ENCODE measurements around the gene ADAMTS9. TPM values are rescaled to one million over a fixed set of nuclear protein-coding genes. Genes with fewer than 3 reads are reported as not detected.

The ADAMTS9 gene
- total and polyA plus RNA-seq, 4 donors, result 1.2 to 13.8 (median 7.4) TPM

- no peak for TF ChIP-seq EGR1 (IDR thresholded peaks at IDR 0.05; ENCODE audit: low read depth in 2 of 2)
- TF ChIP-seq FOXA2 (IDR thresholded peaks at IDR 0.05), result no peak
- no peak for TF ChIP-seq JUND (IDR thresholded peaks at IDR 0.05)
- TF ChIP-seq ATF3 (IDR thresholded peaks at IDR 0.05), result no peak
- TF ChIP-seq GABPA (IDR thresholded peaks at IDR 0.05 in 1 of 2, conservative IDR thresholded peaks at IDR 0.05 in 1 of 2), result no peak
- TF ChIP-seq TAF1 (conservative IDR thresholded peaks at IDR 0.05), result no peak
- no peak for TF ChIP-seq MAX (IDR thresholded peaks at IDR 0.05)
- no peak for TF ChIP-seq RAD21 (IDR thresholded peaks at IDR 0.05)
- TF ChIP-seq HNF4A (conservative IDR thresholded peaks at IDR 0.05), result no peak
- TF ChIP-seq SP1 (IDR thresholded peaks at IDR 0.05), result no peak
- no peak for TF ChIP-seq RXRA (IDR thresholded peaks at IDR 0.05)
- no peak for TF ChIP-seq NR2F2 (IDR thresholded peaks at IDR 0.05)
- no peak for TF ChIP-seq YY1 (IDR thresholded peaks at IDR 0.05)
- no peak for TF ChIP-seq CTCF (IDR thresholded peaks at IDR 0.05; ENCODE audit: low read depth, low read length, missing input control)
- no peak for TF ChIP-seq ZBTB33 (IDR thresholded peaks at IDR 0.05)
- H3K36me3 ChIP-seq (ENCODE audit: control insufficient read depth in 4 of 4, insufficient read depth in 3 of 4, low read depth in 1 of 4, low read length in 3 of 4), result no peaks in the 10 kb centered on the region
- no peaks in the 10 kb centered on the region for H3K4me1 ChIP-seq (ENCODE audit: control insufficient read depth in 4 of 4, insufficient read depth in 4 of 4, low read length in 3 of 4)
- WGBS, result 97% methylated on average over 2 of the region's 2 CpGs
- DNase-seq (ENCODE audit: low spot score), result no peak
- no peaks in the 10 kb centered on the region for H3K27me3 ChIP-seq (ENCODE audit: control insufficient read depth in 4 of 4, insufficient read depth in 4 of 4, low read length in 3 of 4)
- no peak overlapping the region for H3K4me3 ChIP-seq (ENCODE audit: low read depth in 1 of 3, low read length in 3 of 3)
- no peaks in the 10 kb centered on the region for H3K9me3 ChIP-seq (ENCODE audit: control insufficient read depth in 4 of 4, low read length in 3 of 4)
- no peak overlapping the region for H3K9ac ChIP-seq (ENCODE audit: low read depth in 1 of 2, low read length in 2 of 2)
- no peak overlapping the region for H3K27ac ChIP-seq (ENCODE audit: low read depth in 1 of 2, low read length in 2 of 2)
Observed at GRCh38 chr3:64607032-64607551, 80.7 kb downstream of the ADAMTS9 start.

- no peak overlapping the region for H3K4me3 ChIP-seq (ENCODE audit: low read depth in 1 of 3, low read length in 3 of 3)
- WGBS, result 78% methylated on average over 3 of the region's 3 CpGs
- no peak overlapping the region for H3K9ac ChIP-seq (ENCODE audit: low read depth in 1 of 2, low read length in 2 of 2)
- no peaks in the 10 kb centered on the region for H3K36me3 ChIP-seq (ENCODE audit: control insufficient read depth in 4 of 4, insufficient read depth in 3 of 4, low read depth in 1 of 4, low read length in 3 of 4)
- H3K9me3 ChIP-seq (ENCODE audit: control insufficient read depth in 4 of 4, low read length in 3 of 4), result no peaks in the 10 kb centered on the region
- DNase-seq (ENCODE audit: low spot score), result no peak
- TF ChIP-seq ZBTB33 (IDR thresholded peaks at IDR 0.05) (no peak), YY1 (IDR thresholded peaks at IDR 0.05) (no peak), HNF4G (IDR thresholded peaks at IDR 0.05) (no peak), JUND (IDR thresholded peaks at IDR 0.05) (no peak), NR2F2 (IDR thresholded peaks at IDR 0.05) (no peak), ATF3 (IDR thresholded peaks at IDR 0.05) (no peak), CTCF (IDR thresholded peaks at IDR 0.05; ENCODE audit: low read depth, low read length, missing input control) (no peak), HNF4A (conservative IDR thresholded peaks at IDR 0.05) (no peak), FOXA2 (IDR thresholded peaks at IDR 0.05) (no peak), RAD21 (IDR thresholded peaks at IDR 0.05) (no peak), EGR1 (IDR thresholded peaks at IDR 0.05; ENCODE audit: low read depth in 2 of 2) (no peak), TAF1 (conservative IDR thresholded peaks at IDR 0.05) (no peak), FOXA1 (IDR thresholded peaks at IDR 0.05) (no peak), SP1 (IDR thresholded peaks at IDR 0.05) (no peak), MAX (IDR thresholded peaks at IDR 0.05) (no peak)
- H3K27ac ChIP-seq (ENCODE audit: low read depth in 1 of 2, low read length in 2 of 2), result no peak overlapping the region
- H3K27me3 ChIP-seq (ENCODE audit: control insufficient read depth in 4 of 4, insufficient read depth in 4 of 4, low read length in 3 of 4), result no peaks in the 10 kb centered on the region
- H3K4me1 ChIP-seq (ENCODE audit: control insufficient read depth in 4 of 4, insufficient read depth in 4 of 4, low read length in 3 of 4), result no peaks in the 10 kb centered on the region
Observed at GRCh38 chr3:64604313-64604712, 83.5 kb downstream of the ADAMTS9 start.

Data from liver (tissue), 9 donors.